ENCODE measurements around the gene PLA2G2F.

The PLA2G2F gene

GRCh38 chr1:20152599-20152930, 13.4 kb downstream of the PLA2G2F start:
- Mint-ChIP-seq H3K4me1 (peaks cover 10% of the 10 kb centered on the region), H3K4me3 (peak overlapping the region in 2 of 3 experiments; percentile 64 to 65), H3K27me3 (ENCODE audit: low read depth) (peaks cover 8% of the 10 kb centered on the region), H3K9me3 (peaks cover under 1% of the 10 kb centered on the region), H3K27ac (peak overlapping the region in 2 of 3 experiments; percentile 35 to 55), H3K36me3 (ENCODE audit: low read depth) (no peaks in the 10 kb centered on the region)
- peak in 1 of 3 experiments; percentile 38 for TF ChIP-seq CTCF (IDR thresholded peaks at IDR 0.05; ENCODE audit: unreplicated experiment in 3 of 3)

GRCh38 chr1:20153000-20153418, 13.9 kb downstream of the PLA2G2F start:
- Mint-ChIP-seq H3K9me3 (peaks cover 5% of the 10 kb centered on the region), H3K27me3 (ENCODE audit: low read depth) (peaks cover 8% of the 10 kb centered on the region), H3K4me1 (peaks cover 10% of the 10 kb centered on the region), H3K36me3 (ENCODE audit: low read depth) (no peaks in the 10 kb centered on the region), H3K4me3 (peak overlapping the region in 1 of 3 experiments; percentile 65), H3K27ac (peak overlapping the region in 2 of 3 experiments; percentile 35 to 55)
- no peak for TF ChIP-seq CTCF (IDR thresholded peaks at IDR 0.05; ENCODE audit: unreplicated experiment in 3 of 3)

GRCh38 chr1:20154301-20154831, 15.2 kb downstream of the PLA2G2F start:
- H3K36me3 Mint-ChIP-seq (ENCODE audit: low read depth), result no peaks in the 10 kb centered on the region
- H3K27me3 Mint-ChIP-seq (ENCODE audit: low read depth), result peaks cover 3% of the 10 kb centered on the region
- H3K9me3 Mint-ChIP-seq, result peaks cover 13% of the 10 kb centered on the region
- no peak overlapping the region for H3K4me3 Mint-ChIP-seq
- no peak overlapping the region for H3K27ac Mint-ChIP-seq
- no peak for TF ChIP-seq CTCF (IDR thresholded peaks at IDR 0.05; ENCODE audit: unreplicated experiment in 3 of 3)
- H3K4me1 Mint-ChIP-seq, result peaks cover 10% of the 10 kb centered on the region

- Mint-ChIP-seq H3K4me1 (no peaks in the 10 kb centered on the region), H3K27me3 (ENCODE audit: low read depth) (peaks cover 13% of the 10 kb centered on the region), H3K36me3 (ENCODE audit: low read depth) (no peaks in the 10 kb centered on the region), H3K27ac (no peak overlapping the region), H3K9me3 (peaks cover 44% of the 10 kb centered on the region), H3K4me3 (no peak overlapping the region)
- no peak for TF ChIP-seq CTCF (IDR thresholded peaks at IDR 0.05; ENCODE audit: unreplicated experiment in 3 of 3)
Observed at GRCh38 chr1:20158358-20159070, 19.4 kb downstream of the PLA2G2F start.

GRCh38 chr1:20160034-20160433, 20.9 kb downstream of the PLA2G2F start:
- peaks cover 17% of the 10 kb centered on the region for H3K27me3 Mint-ChIP-seq (ENCODE audit: low read depth)
- H3K4me3 Mint-ChIP-seq, result no peak overlapping the region
- H3K27ac Mint-ChIP-seq, result no peak overlapping the region
- H3K4me1 Mint-ChIP-seq, result peaks cover 2% of the 10 kb centered on the region
- TF ChIP-seq CTCF (IDR thresholded peaks at IDR 0.05; ENCODE audit: unreplicated experiment in 3 of 3), result no peak
- H3K9me3 Mint-ChIP-seq, result peaks cover 58% of the 10 kb centered on the region
- no peaks in the 10 kb centered on the region for H3K36me3 Mint-ChIP-seq (ENCODE audit: low read depth)

All from nephron (organoid).